Right atrium auricular region (tissue), 2 donors: ENCODE measurements around the gene CNPY1. TPM values are rescaled to one million over a fixed set of nuclear protein-coding genes. Genes with fewer than 3 reads are reported as not detected.

Experiments
- DNase-seq: peaks from one replicate; pipeline ENCODE4 v3.0.0-alpha.2; 2019; ENCODE audit warnings: low spot score
- H3K27ac ChIP-seq, 2 donors: fragments of 200-600 bp; sonication (generic); 1 replicate in 1 of 2; 2 replicates in 1 of 2; pipeline ENCODE4 v1.5.1; 2016 to 2019
- H3K27me3 ChIP-seq, 2 donors: fragments of 200-600 bp; sonication (generic); one replicate each; pipeline versions ENCODE4 v1.5.1 to v1.6.0; 2017 to 2019
- H3K36me3 ChIP-seq: fragments of 200-600 bp; sonication (generic); one replicate; pipeline ENCODE4 v1.5.1; 2016
- H3K4me1 ChIP-seq, 2 donors: fragments of 200-600 bp; sonication (generic); one replicate each; pipeline versions ENCODE4 v1.5.1 to v1.6.0; 2017 to 2019
- H3K4me3 ChIP-seq, 2 donors: fragments of 200-600 bp; sonication (generic); 1 replicate in 1 of 2; 2 replicates in 1 of 2; pipeline ENCODE4 v1.5.1; 2017 to 2019; ENCODE audit warnings: mild to moderate bottlenecking in 1 of 2, moderate library complexity in 1 of 2
- H3K9me3 ChIP-seq, 2 donors: fragments of 200-600 bp; sonication (generic); one replicate each; pipeline ENCODE4 v1.5.1; 2019
- total RNA-seq, 2 donors: library from RNA; depleted of rRNA; stranded (reverse); fragments of >200 nt; gene quantifications; one replicate each; pipeline ENCODE4 v1.1.0, GENCODE V29; 2016
- TF ChIP-seq, protein P1 (sequence below), 2 donors: fragments of 200-600 bp; sonication (generic); IDR thresholded peaks; one replicate each; pipeline ENCODE4 v1.5.1; 2019; ENCODE audit warnings: antibody characterized with exemption in 2 of 2

Gene CNPY1
- total RNA-seq, 2 donors from 2014 or later: not detected

DNA sequence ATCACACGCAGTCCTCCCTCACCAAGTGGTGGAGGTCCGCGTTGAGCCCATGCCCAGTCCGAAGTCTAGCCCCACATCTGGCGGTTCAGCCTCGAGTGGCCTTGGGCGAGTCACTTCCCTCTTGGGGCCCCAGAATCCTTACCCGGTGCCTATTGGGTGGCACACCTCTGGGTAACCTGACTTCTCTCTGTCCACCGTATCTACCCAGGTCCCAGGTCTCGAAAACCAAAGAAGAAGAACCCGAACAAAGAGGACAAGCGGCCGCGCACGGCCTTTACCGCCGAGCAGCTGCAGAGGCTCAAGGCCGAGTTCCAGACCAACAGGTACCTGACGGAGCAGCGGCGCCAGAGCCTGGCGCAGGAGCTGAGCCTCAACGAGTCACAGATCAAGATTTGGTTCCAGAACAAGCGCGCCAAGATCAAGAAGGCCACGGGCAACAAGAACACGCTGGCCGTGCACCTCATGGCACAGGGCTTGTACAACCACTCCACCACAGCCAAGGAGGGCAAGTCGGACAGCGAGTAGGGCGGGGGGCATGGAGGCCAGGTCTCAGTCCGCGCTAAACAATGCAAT is 84.1 kb downstream of the CNPY1 start:
- no peak overlapping the region for H3K27ac ChIP-seq
- H3K4me1 ChIP-seq: peaks cover 0 to 34% of the 10 kb centered on the region in 2 donors
- no peak for DNase-seq
- H3K36me3 ChIP-seq: no peaks in the 10 kb centered on the region
- peaks cover 45 to 76% of the 10 kb centered on the region in 2 donors for H3K27me3 ChIP-seq
- H3K4me3 ChIP-seq: no peak overlapping the region
- H3K9me3 ChIP-seq: no peaks in the 10 kb centered on the region
- TF ChIP-seq, protein P1, sequence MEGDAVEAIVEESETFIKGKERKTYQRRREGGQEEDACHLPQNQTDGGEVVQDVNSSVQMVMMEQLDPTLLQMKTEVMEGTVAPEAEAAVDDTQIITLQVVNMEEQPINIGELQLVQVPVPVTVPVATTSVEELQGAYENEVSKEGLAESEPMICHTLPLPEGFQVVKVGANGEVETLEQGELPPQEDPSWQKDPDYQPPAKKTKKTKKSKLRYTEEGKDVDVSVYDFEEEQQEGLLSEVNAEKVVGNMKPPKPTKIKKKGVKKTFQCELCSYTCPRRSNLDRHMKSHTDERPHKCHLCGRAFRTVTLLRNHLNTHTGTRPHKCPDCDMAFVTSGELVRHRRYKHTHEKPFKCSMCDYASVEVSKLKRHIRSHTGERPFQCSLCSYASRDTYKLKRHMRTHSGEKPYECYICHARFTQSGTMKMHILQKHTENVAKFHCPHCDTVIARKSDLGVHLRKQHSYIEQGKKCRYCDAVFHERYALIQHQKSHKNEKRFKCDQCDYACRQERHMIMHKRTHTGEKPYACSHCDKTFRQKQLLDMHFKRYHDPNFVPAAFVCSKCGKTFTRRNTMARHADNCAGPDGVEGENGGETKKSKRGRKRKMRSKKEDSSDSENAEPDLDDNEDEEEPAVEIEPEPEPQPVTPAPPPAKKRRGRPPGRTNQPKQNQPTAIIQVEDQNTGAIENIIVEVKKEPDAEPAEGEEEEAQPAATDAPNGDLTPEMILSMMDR (IDR thresholded peaks at IDR 0.05): no peak

DNA sequence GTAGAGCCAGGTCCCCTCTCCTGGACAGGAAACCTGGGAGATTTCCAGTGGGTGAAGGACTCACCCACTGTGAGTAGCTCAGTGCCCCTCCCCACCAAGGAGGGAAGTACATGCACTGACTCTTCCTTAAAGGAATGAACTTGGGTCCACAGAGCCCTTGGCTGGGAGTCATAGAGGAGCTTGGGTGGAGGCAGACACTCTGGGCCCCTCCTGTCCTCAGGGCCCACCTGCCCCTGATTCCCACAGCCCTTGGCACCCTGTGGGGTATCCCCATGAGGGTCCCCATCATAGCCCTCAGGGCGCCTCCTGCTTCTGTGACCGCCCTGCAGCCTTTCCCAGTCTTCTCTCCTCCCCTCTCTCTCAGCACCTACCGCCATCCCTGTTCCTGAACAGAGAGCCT is 84.7 kb downstream of the CNPY1 start:
- TF ChIP-seq, protein P1 (IDR thresholded peaks at IDR 0.05): no peak
- no peak overlapping the region for H3K4me3 ChIP-seq
- no peaks in the 10 kb centered on the region for H3K9me3 ChIP-seq
- no peaks in the 10 kb centered on the region for H3K36me3 ChIP-seq
- peaks cover 0 to 34% of the 10 kb centered on the region in 2 donors for H3K4me1 ChIP-seq
- H3K27ac ChIP-seq: no peak overlapping the region
- peaks cover 46 to 75% of the 10 kb centered on the region in 2 donors for H3K27me3 ChIP-seq
- DNase-seq: no peak

DNA sequence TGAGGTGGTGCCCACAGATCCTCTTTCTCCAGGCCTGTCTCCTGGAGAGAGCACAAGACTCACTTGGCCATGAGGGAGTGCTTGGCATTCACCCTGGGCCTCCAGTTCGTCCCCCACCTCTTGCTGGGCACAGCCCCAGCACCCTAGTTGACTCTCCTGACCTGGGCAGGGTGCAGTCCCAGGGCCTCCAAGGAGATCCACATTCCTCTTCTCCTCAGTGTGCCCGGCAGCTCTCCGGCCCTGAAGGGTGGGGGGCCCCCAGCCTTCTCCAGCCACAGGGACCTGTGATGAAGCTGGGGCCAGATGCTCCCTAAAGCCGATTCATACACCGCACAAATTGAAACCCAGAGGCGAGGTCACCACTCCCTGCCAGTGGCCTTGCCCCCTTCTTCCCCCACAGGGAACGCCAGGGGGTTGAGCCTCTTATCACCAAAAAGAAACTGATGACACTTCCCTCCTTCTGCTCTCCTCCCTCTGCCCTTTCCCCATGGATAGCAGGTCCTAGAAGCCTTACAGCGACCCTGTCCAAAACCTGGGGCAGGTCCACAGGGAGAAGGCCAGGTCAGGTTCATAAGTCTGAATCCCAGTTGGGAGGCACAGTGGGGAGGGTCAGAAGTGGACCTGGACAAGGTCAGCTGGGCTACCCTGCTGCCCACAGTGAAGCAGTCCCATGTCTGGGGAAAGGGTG is 85.3 kb downstream of the CNPY1 start:
- Histone ChIP-seq H3K27me3 (peaks cover 44 to 75% of the 10 kb centered on the region in 2 donors), H3K9me3 (no peaks in the 10 kb centered on the region), H3K36me3 (no peaks in the 10 kb centered on the region), H3K4me1 (peaks cover 0 to 34% of the 10 kb centered on the region in 2 donors), H3K27ac (no peak overlapping the region), H3K4me3 (no peak overlapping the region)
- TF ChIP-seq, protein P1 (IDR thresholded peaks at IDR 0.05): no peak
- no peak for DNase-seq

DNA sequence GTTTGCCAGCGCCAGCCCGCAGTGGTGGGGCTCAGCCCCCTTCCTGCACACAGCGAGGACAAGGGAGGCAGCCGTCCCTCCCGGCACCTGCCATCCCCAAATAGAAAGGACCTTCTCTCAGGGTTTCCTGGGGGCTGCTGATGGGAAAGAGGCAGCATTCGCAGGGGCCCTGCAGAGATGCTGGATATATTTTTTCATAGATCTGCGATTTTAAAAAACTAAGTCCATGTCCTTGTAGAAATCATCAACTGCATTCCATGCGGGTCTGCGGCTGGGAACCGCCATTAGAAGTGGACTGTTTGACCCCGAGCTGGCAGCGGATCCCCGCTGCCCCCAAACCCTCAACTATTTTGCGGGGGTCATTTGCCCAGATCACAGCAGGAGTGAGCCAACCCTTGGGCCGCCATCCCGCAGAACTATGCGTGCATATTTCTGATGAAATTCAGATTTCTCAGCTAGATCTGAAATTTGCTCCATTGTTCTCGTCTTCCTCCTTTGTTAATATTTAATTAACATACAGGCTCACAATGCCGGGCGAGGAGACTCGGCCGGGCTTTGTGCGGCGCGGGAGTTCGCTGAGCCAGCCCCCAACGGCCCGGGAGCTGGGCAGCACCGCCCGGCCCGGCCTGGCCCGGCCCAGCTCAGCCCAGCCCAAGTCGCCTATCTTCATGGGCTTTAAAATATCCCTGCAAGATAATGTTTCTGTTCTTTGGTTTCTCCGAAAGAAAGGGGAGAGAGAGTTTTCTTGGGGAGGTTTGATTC is 86.5 kb downstream of the CNPY1 start:
- peaks cover 42 to 76% of the 10 kb centered on the region in 2 donors for H3K27me3 ChIP-seq

DNA sequence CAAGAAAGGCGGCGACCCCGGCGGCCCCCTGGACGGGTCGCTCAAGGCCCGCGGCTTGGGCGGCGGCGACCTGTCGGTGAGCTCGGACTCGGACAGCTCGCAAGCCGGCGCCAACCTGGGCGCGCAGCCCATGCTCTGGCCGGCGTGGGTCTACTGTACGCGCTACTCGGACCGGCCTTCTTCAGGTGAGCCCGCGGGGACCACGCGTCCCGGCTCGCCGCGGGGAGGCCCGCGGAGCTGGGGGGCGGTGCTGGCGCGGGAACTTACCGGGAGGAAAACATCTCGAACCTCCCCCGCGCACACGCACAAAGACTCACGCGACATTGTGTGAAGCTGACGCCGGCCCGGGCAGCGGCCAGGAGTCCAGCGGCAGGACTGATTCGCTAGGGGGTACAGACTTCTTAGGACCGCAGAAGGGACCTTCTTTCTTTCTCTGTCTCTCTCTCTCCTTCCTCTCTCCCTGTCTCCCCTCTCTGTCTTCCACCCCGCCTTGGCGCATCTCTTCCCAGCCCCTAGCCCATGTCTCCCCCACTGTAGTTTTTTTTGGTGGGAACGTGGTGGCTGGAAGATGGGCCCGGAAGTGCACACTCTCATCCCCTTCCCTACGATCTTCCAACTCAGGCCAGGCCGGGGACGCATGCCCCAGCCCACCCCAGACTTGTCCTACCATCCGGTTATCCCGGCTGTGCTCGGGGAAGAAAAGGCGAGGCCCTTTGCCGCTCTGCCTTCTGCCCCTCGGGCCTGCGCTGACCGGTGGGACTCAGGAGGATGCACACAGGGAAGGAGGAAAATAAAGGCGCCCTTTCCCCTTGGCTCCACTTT is 87.3 kb downstream of the CNPY1 start:
- Histone ChIP-seq H3K36me3 (no peaks in the 10 kb centered on the region), H3K4me1 (peaks cover 0 to 43% of the 10 kb centered on the region in 2 donors), H3K9me3 (no peaks in the 10 kb centered on the region), H3K27me3 (peaks cover 41 to 82% of the 10 kb centered on the region in 2 donors), H3K27ac (no peak overlapping the region), H3K4me3 (peak overlapping the region in 1 of 2 donors; percentile 34)
- DNase-seq: no peak
- TF ChIP-seq, protein P1 (IDR thresholded peaks at IDR 0.05): no peak

More for the DNA sequence above, 86.5 kb downstream of the CNPY1 start:
- H3K4me1 ChIP-seq: peaks cover 0 to 36% of the 10 kb centered on the region in 2 donors
- no peak overlapping the region for H3K4me3 ChIP-seq
- H3K9me3 ChIP-seq: no peaks in the 10 kb centered on the region
- no peak overlapping the region for H3K27ac ChIP-seq
- TF ChIP-seq, protein P1 (IDR thresholded peaks at IDR 0.05): no peak
- no peak for DNase-seq
- no peaks in the 10 kb centered on the region for H3K36me3 ChIP-seq
